Measurements from ENCODE around the gene MYO1H. TPM values are rescaled to one million over a fixed set of nuclear protein-coding genes. Genes with fewer than 3 reads are reported as not detected.

Gene MYO1H
- total and polyA plus RNA-seq, 2 of the 13 experiments (the other 11 are each of a cell fraction or from before 2014, with no cell fraction given) = not detected

DNA sequence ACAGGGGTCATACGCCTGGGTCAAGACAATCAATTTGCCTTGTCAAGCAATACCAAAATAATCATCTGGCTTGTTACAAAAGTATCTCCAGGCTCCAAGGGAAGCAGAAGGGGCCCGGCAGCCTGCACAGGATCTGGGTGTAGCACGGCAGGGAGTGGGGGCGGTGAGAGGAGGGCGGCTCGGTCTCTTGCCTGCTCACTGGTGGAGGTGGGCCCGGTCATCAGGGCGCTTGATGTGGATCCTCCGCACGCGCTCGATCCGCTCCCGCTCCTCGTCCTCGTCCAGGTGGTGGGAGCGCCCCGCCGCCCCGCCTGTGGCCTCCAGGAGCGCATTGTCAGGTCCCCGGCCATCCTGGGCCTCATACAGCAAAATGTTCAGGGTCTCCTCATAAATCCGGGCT lies 103.7 kb downstream of the MYO1H start:
- Histone ChIP-seq H3K79me2 (ENCODE audit: insufficient read depth, low read length) (no peaks in the 10 kb centered on the region), H4K20me1 (ENCODE audit: insufficient read depth, low read length) (no peaks in the 10 kb centered on the region), H3K4me2 (ENCODE audit: low read depth, low read length) (no peak overlapping the region), H3K27ac (ENCODE audit: extremely low read length, insufficient read depth, low read length) (no peak overlapping the region), H3K4me1 (ENCODE audit: insufficient read depth, low read length) (peaks cover 32% of the 10 kb centered on the region), H3K9me3 (ENCODE audit: low read length) (no peaks in the 10 kb centered on the region), H3K27me3 (ENCODE audit: control insufficient read depth in 1 of 2, insufficient read depth in 2 of 2, low read length in 2 of 2) (no peaks in the 10 kb centered on the region), H3K9ac (ENCODE audit: insufficient read depth, low read depth, low read length) (no peak overlapping the region), H3K4me3 (replicated peaks in 1 of 3; ENCODE audit: insufficient read depth in 1 of 3, low read depth in 2 of 3, low read length in 3 of 3) (no peak overlapping the region), H3K36me3 (replicated peaks in 1 of 2; ENCODE audit: control insufficient read depth in 1 of 2, insufficient read depth in 2 of 2, low read length in 2 of 2) (peaks cover 26 to 70% of the 10 kb centered on the region in 2 experiments), H2AFZ (ENCODE audit: low read length) (no peak overlapping the region)
- in situ Hi-C loops (cut with HindIII; ENCODE audit: extremely low pct_ligation_motif_present, low pct_unique_long_range_greater_than_20kb) (no loop called here), intact Hi-C loops (cut with micrococcal nuclease; ENCODE audit: unreplicated experiment) (no loop called here)
- WGBS (ENCODE audit: low lambda C conversion rate) = over 99% methylated on average over 23 of the region's 23 CpGs
- POLR2A ChIA-PET = no interaction called here
- CTCF ChIA-PET (ENCODE audit: low intra/inter-chr PET ratio, low total read pairs) = no interaction called here
- DNase-seq (ENCODE audit: low spot score) = no peak
- ATAC-seq = no peak
- BruUV-seq (replicated peaks) = no TSS peak
- no peak for FAIRE-seq
- TF ChIP-seq POLR2G (IDR thresholded peaks at IDR 0.05; ENCODE audit: low read depth, low read length) (no peak), TBX2 (CRISPR knock-in tag; IDR thresholded peaks at IDR 0.05; ENCODE audit: borderline replicate concordance) (no peak), E2F2 (CRISPR knock-in tag; IDR thresholded peaks at IDR 0.05; ENCODE audit: borderline replicate concordance) (no peak), ZNF280D (CRISPR knock-in tag; IDR thresholded peaks at IDR 0.05) (no peak), SNAPC2 (CRISPR knock-in tag; IDR thresholded peaks at IDR 0.05) (no peak)
- TF ChIP-seq, protein P1, sequence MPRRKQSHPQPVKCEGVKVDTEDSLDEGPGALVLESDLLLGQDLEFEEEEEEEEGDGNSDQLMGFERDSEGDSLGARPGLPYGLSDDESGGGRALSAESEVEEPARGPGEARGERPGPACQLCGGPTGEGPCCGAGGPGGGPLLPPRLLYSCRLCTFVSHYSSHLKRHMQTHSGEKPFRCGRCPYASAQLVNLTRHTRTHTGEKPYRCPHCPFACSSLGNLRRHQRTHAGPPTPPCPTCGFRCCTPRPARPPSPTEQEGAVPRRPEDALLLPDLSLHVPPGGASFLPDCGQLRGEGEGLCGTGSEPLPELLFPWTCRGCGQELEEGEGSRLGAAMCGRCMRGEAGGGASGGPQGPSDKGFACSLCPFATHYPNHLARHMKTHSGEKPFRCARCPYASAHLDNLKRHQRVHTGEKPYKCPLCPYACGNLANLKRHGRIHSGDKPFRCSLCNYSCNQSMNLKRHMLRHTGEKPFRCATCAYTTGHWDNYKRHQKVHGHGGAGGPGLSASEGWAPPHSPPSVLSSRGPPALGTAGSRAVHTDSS (CRISPR knock-in tag; conservative IDR thresholded peaks at IDR 0.05) = no peak

Data from HepG2 (cell line).